ENCODE measurements around the gene CDKAL1. TPM values are rescaled to one million over a fixed set of nuclear protein-coding genes. Genes with fewer than 3 reads are reported as not detected.

Gene CDKAL1
- total RNA-seq, 1 experiment from 2014 or later: 13.8 TPM

GRCh38 chr6:21104288-21104687, 570.0 kb downstream of the CDKAL1 start:
- Histone ChIP-seq H3K27ac (ENCODE audit: low read length) (peak overlapping the region; percentile 56), H3K27me3 (ENCODE audit: low read length) (no peaks in the 10 kb centered on the region), H3K9me2 (replicated peaks; ENCODE audit: low read length) (no peaks in the 10 kb centered on the region), H3K9me3 (ENCODE audit: low read length) (no peaks in the 10 kb centered on the region), H3F3A (ENCODE audit: low read length, unreplicated experiment) (no peaks in the 10 kb centered on the region), H4K20me1 (ENCODE audit: low read length) (no peaks in the 10 kb centered on the region), H3K9ac (ENCODE audit: low read length) (no peak overlapping the region), H3K4me3 (ENCODE audit: low read length) (no peak overlapping the region), H2AFZ (ENCODE audit: low read length) (no peak overlapping the region), H3K4me2 (ENCODE audit: low read length) (peak overlapping the region; percentile 32; the same call in 1 of the 2 replicates), H3K36me3 (ENCODE audit: low read depth, low read length) (no peaks in the 10 kb centered on the region), H3K79me2 (ENCODE audit: low read length) (no peaks in the 10 kb centered on the region), H3K4me1 (ENCODE audit: insufficient read depth, low read length) (peaks cover 32% of the 10 kb centered on the region)
- CTCF ChIA-PET: no interaction called here
- intact Hi-C loops (cut with micrococcal nuclease): loop anchor here (10.0 kb wide), 1 partner anchor 49 kb away; no protein-coding TSS in a partner anchor
- POLR2A ChIA-PET (ENCODE audit: unreplicated experiment): interaction anchor here (0.6 kb wide), 2 partner anchors 75 to 989 kb away, joined by 3 to 5 read pairs; no protein-coding TSS in a partner anchor
- no peak for ATAC-seq
- TSS peak; percentile 91 for BruUV-seq (replicated peaks)
- no peak for DNase-seq
- TF ChIP-seq EZH2 (IDR thresholded peaks at IDR 0.05; ENCODE audit: low read length, unreplicated experiment) (no peak), CTCF (conservative IDR thresholded peaks at IDR 0.05; ENCODE audit: low read depth, low read length) (no peak), EZH2phosphoT487 (IDR thresholded peaks at IDR 0.05; ENCODE audit: borderline replicate concordance, low read length) (no peak)

- ATAC-seq (no peak), DNase-seq (no peak)
- Histone ChIP-seq H3K79me2 (ENCODE audit: low read length) (no peaks in the 10 kb centered on the region), H3K36me3 (ENCODE audit: low read depth, low read length) (no peaks in the 10 kb centered on the region), H3K4me1 (ENCODE audit: insufficient read depth, low read length) (peaks cover 61% of the 10 kb centered on the region), H3K9me2 (replicated peaks; ENCODE audit: low read length) (no peaks in the 10 kb centered on the region), H3K27me3 (ENCODE audit: low read length) (no peaks in the 10 kb centered on the region), H2AFZ (ENCODE audit: low read length) (no peak overlapping the region), H3K4me2 (ENCODE audit: low read length) (no peak overlapping the region), H4K20me1 (ENCODE audit: low read length) (no peaks in the 10 kb centered on the region), H3F3A (ENCODE audit: low read length, unreplicated experiment) (peaks cover 14% of the 10 kb centered on the region), H3K9me3 (ENCODE audit: low read length) (no peaks in the 10 kb centered on the region), H3K9ac (ENCODE audit: low read length) (no peak overlapping the region), H3K27ac (ENCODE audit: low read length) (no peak overlapping the region), H3K4me3 (ENCODE audit: low read length) (no peak overlapping the region)
- POLR2A ChIA-PET (ENCODE audit: unreplicated experiment): no interaction called here
- intact Hi-C loops (cut with micrococcal nuclease): loop anchor here (5.0 to 10.0 kb wide), 2 partner anchors 53 to 545 kb away; no protein-coding TSS in a partner anchor
- TF ChIP-seq EZH2 (IDR thresholded peaks at IDR 0.05; ENCODE audit: low read length, unreplicated experiment) (no peak), CTCF (conservative IDR thresholded peaks at IDR 0.05; ENCODE audit: low read depth, low read length) (no peak), EZH2phosphoT487 (IDR thresholded peaks at IDR 0.05; ENCODE audit: borderline replicate concordance, low read length) (no peak)
- CTCF ChIA-PET: no interaction called here
- no TSS peak for BruUV-seq (replicated peaks)
These were observed 573.5 kb downstream of the CDKAL1 start for GRCh38 chr6:21107796-21108195.
